Measurements from ENCODE around the gene MACROD1. TPM values are rescaled to one million over a fixed set of nuclear protein-coding genes. Genes with fewer than 3 reads are reported as not detected.
A peak's percentile ranks its signal among the peaks of the same experiment; 100 is the strongest.

Gene MACROD1
- total and polyA plus RNA-seq, 9 of the 15 experiments (the other 6 are each of a cell fraction or from before 2014, with no cell fraction given) = 1.1 to 60.0 (median 26.4) TPM

- TF ChIP-seq, protein P1, sequence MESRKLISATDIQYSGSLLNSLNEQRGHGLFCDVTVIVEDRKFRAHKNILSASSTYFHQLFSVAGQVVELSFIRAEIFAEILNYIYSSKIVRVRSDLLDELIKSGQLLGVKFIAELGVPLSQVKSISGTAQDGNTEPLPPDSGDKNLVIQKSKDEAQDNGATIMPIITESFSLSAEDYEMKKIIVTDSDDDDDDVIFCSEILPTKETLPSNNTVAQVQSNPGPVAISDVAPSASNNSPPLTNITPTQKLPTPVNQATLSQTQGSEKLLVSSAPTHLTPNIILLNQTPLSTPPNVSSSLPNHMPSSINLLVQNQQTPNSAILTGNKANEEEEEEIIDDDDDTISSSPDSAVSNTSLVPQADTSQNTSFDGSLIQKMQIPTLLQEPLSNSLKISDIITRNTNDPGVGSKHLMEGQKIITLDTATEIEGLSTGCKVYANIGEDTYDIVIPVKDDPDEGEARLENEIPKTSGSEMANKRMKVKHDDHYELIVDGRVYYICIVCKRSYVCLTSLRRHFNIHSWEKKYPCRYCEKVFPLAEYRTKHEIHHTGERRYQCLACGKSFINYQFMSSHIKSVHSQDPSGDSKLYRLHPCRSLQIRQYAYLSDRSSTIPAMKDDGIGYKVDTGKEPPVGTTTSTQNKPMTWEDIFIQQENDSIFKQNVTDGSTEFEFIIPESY (CRISPR knock-in tag; IDR thresholded peaks at IDR 0.05) = no peak
- TF ChIP-seq GATA2 (CRISPR knock-in tag; IDR thresholded peaks at IDR 0.05) (no peak), RAD51 (IDR thresholded peaks at IDR 0.05; ENCODE audit: borderline replicate concordance, low read depth) (no peak), ZC3H4 (CRISPR knock-in tag; IDR thresholded peaks at IDR 0.05; ENCODE audit: borderline replicate concordance) (peak; percentile 61; the same call in 1 of the 2 replicates), CEBPG (CRISPR knock-in tag; IDR thresholded peaks at IDR 0.05) (peak; percentile 10; the same call in 1 of the 2 replicates), CEBPG (tag; conservative IDR thresholded peaks at IDR 0.05 in 1 of 2, IDR thresholded peaks at IDR 0.05 in 1 of 2) (no peak), RFX5 (IDR thresholded peaks at IDR 0.05; ENCODE audit: low read depth, low read length) (no peak), ZNF354B (CRISPR knock-in tag; IDR thresholded peaks at IDR 0.05) (no peak), STAT5B (CRISPR knock-in tag; IDR thresholded peaks at IDR 0.05) (no peak), FOXP1 (CRISPR knock-in tag; IDR thresholded peaks at IDR 0.05) (peak; percentile 80), HNRNPH1 (optimal IDR thresholded peaks at IDR 0.05; ENCODE audit: low read depth, low read length) (no peak), MYC (IDR thresholded peaks at IDR 0.05; ENCODE audit: low read depth, low read length) (peak; percentile 18), MYC (CRISPR knock-in tag; IDR thresholded peaks at IDR 0.05; ENCODE audit: borderline replicate concordance, low read depth) (no peak), ZNF586 (CRISPR knock-in tag; conservative IDR thresholded peaks at IDR 0.05) (no peak), IRF1 (CRISPR knock-in tag; IDR thresholded peaks at IDR 0.05; ENCODE audit: borderline replicate concordance) (no peak), KDM1A (IDR thresholded peaks at IDR 0.05) (peak in 1 of 2 experiments; percentile 40; a peak in 1 of 4 replicates), THAP7 (CRISPR knock-in tag; IDR thresholded peaks at IDR 0.05) (no peak), COPS2 (conservative IDR thresholded peaks at IDR 0.05) (no peak), ZNF583 (CRISPR knock-in tag; IDR thresholded peaks at IDR 0.05) (peak; percentile 74; the same call in 1 of the 2 replicates)
- TF ChIP-seq, protein P2, sequence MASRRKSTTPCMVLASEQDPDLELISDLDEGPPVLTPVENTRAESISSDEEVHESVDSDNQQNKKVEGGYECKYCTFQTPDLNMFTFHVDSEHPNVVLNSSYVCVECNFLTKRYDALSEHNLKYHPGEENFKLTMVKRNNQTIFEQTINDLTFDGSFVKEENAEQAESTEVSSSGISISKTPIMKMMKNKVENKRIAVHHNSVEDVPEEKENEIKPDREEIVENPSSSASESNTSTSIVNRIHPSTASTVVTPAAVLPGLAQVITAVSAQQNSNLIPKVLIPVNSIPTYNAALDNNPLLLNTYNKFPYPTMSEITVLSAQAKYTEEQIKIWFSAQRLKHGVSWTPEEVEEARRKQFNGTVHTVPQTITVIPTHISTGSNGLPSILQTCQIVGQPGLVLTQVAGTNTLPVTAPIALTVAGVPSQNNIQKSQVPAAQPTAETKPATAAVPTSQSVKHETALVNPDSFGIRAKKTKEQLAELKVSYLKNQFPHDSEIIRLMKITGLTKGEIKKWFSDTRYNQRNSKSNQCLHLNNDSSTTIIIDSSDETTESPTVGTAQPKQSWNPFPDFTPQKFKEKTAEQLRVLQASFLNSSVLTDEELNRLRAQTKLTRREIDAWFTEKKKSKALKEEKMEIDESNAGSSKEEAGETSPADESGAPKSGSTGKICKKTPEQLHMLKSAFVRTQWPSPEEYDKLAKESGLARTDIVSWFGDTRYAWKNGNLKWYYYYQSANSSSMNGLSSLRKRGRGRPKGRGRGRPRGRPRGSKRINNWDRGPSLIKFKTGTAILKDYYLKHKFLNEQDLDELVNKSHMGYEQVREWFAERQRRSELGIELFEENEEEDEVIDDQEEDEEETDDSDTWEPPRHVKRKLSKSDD (conservative IDR thresholded peaks at IDR 0.05; ENCODE audit: low read length) = no peak
Measured at GRCh38 chr11:64206457-64207255, 40.7 kb upstream of the MACROD1 start, which contains the start of gene FERMT3 (continued).
